AG20443 (cell line): ENCODE data around the gene SENP6.
"Not testable (repeated sequence)": the region's sequence is repeated elsewhere in the genome, so short reads cannot be mapped to it uniquely, and the experiment has no call there.

Experiments
- DNase-seq: peaks from one replicate; pipeline ENCODE4 v3.0.0; 2012; ENCODE audit warnings: low spot score, mixed read lengths

SENP6 gene

DNA sequence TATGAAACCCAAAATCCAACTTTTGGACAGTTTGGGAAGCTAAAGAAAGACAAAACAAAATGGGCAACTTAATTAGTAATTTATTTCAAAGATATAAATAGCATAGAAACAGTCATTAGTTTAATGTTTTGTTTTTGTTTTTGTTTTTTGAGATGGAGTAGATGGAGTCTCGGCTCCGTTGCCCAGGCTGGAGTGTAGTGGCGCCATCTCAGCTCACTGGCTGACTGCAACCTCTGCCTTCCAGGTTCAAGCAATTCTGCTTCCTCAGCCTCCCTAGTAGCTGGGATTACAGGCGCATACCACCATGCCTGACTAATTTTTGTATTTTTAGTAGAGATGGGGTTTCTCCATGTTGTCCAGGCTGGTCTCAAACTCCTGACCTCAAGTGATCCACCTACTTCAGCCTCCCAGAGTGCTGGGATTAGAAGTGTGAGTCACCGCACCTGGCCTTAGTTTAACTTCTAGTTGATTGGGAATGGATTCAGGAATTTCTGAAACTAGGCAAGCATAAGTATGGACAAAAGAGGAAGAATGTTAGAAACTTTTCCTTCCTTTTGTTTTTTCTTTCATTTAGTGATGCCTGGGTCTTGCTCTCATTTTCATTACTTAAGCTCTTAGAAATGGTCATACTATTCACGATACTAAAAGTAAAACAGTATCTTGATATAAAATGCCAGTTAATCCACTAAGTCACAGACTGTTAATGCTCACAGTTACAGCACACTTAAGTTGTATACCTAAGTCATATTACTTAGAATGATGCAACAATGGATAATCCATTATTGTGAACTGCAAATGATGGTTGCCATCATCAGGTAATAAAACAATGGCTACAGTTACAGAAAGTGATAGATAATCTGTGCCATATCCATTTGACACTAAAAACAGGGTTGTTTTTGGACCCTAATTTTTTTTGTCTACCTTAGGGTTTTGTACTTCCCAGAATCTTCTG is 8.2 kb downstream of the SENP6 start:
- DNase-seq: no peak

DNA sequence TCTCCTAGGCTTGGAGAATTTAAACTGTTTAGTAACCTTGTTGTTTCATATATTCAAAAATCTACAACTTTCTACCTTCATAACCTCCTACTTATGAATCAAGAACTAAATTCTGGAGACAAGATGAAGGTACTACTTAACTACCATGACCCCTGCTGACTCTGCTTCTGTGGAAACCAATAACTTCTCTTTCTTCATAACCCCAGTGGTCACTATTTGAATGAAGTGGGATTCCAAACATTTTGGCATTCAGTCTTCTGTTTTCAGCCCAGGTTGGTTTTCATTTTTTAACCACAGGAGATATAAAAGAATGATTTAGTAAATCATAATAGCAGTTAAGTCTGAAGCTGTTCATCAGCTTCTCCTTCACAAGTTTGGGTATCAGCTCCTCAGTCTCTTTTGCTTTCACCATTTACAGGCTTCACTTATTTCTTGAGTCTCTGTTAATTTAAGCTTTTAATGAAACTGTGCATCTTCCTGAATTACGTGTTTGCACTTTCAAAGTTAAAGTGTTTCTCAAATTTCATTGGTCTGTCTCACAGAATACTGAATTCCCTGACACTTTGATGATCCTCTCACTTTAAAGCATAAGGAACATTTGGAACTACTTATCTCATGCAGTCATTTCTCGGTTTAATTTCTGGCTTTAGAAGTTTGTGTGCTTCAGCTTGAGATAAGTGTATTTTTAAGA is 9.5 kb downstream of the SENP6 start:
- no peak for DNase-seq

DNA sequence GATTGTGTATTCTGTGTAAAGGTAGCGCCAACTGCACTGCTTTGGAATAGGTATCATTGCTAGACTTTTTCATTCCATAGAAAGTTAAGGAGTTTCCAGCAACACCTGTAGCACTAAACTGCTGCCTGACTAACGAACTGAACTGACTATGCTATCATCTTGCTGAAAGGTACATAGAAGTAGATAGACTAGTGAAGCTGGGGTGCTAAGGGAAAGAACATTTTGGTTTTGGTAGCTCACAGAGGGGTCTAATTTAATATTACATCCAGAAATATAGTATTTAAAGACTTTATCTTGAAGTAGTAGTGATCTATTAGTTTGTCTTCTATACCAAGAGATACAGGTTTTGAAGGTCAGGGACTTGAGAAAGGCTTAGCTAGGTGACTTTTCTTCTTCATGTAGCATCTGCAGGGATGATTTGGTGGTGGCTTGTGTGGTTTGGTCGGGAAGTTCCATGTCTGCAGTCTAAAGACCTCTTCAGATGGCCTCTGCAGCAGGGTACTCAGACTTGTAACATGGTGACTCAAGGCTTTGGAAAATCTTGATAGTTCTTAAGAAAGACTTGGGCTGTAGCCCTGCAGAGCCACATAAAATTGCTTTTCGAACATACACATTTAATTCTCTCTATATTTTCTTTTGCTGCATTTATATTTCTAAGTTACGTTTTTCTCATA is 10.2 kb downstream of the SENP6 start:
- DNase-seq: peak; percentile 17

DNA sequence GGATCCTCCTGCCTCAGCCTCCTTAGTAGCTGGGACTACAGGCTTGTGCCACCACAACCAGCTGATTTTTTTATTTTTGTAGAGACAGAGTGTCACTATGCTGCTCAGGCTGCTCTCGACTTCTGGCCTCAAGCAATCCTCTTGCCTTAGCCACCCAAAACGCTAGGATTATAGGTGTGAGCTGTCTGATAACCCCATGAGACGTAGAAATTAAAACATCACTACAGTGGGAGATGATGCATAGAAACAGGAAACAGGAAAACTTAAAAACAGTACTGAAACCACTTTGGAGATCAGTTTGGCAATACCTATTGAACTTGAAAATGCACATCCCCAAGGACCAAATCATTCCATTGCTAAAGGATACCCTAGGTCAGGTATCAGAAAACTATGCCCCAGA is 10.8 kb downstream of the SENP6 start:
- no peak for DNase-seq

DNA sequence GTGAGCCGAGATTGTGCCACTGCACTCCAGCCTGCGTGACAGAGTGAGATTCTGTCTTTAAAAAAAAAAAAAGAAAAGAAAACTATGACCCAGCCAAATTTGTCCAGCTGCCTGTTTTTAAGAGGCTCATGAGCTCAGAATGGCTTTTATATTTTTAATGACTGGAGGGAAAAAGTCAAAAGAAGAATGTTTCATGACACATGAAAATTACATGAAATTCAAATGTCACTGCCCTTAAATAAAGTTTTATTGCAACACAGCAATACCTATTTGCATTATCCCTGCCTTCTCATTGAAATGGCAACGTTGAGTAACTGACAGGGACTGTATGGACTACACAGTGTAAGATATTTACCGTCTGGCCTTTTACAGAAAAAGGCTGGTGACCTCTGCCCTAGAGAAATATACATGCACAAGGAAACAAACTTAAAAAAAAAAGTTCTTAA is 11.4 kb downstream of the SENP6 start:
- no peak for DNase-seq

DNA sequence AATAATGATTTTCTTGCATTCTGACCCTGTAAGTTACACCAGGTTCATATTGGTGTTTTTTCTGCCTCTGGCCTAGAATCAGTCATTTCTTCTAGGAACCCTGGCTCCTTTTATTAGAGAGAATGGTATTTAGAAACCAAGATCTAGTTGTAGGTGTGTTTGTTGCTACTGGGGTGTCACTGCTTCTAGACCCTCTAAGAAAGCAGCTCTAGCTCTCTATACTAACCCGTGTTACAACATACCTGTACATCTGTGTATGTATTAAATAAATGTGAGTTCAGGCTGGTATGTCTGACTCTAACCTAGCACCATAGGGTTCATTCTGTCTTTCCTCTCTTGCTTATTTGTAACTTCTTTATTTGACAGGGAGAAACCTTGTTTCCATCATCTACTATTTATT is 16.8 kb downstream of the SENP6 start:
- no peak for DNase-seq

DNA sequence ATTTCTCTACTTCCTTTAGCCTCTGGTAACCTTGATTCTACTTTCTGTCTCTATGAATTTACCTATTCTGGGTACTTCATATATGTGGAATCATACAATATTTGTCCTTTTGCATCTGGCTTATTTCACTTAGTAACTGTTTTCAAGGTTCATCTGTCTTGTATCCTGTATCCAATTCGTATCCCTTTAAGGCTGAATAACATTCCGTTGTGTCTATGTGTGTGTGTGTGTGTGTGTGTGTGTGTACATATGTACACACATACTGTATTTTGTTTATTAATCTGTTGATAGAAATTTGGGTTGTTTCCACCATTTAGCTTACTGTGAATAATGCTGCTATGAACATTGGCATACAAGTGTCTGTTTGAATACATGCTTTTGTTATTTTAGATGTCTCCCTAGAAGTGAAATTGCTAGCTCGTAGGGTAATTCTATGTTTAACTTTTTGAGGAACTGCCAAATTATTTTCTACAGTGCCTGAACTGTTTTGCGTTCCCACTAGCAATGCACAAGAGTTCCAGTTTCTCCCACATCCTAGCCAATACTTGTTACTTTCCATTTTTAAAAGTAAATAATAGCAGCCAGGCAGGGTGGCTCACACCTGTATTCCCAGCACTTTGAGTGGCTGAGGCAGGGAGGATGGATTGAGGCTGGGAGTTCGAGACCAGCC is 17.7 kb downstream of the SENP6 start:
- no peak for DNase-seq

DNA sequence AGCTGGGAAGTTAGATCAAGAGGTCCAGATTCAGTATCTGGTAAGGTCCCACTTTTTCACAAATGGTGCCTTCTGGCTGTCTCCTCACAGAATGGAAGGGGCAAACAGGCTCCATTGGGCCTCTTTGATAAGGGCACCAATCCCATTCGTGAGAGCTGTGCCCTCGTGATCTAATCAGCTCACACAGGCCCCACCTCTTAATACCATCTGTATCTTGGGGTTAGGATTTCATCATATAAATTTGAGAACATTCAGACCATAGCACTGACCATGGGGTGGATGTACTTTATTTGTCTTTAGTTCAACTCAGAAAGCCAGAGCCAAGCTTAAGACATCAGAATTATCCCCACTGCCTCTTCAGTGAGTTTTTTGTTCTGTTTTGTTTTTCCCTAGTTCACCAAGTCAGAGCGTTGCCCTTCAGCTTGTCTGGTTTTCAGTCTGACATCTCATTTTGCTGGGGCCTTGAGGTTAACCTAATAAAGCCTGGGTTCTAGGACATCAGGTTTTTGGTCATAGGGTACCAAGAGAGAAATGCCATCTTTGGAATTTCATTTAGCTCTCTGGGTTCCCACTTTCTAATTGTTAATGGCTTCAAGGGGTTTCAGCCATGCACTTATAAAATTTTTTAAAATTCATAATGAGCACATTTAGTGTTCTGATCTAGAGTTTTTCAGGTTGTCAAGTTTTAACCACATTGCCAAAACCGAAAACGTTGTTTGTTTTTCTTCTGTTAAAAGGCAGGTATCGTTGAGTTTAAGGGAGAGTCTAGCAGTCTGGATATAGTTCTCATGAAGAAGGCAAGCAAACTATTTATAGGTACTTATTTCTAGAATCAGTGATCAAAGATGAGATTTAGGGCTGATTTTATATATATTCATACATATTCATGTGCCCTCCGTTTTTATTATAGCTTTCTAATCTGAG is 19.0 kb downstream of the SENP6 start:
- no peak for DNase-seq

DNA sequence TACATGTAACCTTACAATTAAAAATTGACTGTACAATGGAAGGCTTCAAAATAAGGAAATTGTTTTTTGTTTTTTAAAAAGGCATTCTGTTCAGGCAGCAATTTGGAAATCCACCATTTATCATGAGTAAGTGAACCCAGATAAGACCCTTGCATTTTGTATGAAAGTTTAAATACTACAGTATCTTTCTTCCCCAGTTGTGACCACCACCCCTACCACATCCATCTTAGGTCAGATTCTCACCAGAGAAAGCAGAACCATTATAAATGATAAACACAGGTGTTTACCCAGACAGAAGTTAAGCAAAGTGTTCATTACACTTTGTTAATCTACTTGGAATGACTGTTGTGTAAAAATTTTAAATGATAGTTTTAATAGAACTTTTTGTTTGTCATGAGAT is 20.2 kb downstream of the SENP6 start:
- no peak for DNase-seq

DNA sequence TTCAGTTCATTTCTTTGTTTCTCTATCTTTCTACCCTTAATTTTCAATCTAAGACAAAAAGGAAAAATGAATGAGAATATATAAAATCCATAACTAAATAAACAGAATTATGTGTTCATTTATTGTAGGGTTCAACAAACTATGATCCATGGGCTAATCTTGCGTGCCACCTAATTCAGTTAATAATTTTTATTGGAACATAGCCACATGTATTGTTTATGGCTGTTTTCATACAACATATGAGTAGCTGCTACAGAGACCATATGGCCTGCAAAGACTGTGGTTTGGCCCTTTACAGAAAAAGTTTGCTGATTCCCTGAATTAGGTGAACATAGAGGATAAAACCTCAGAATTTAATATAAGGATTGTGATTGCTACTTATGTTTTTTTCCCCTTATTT is 21.8 kb downstream of the SENP6 start:
- no peak for DNase-seq

DNA sequence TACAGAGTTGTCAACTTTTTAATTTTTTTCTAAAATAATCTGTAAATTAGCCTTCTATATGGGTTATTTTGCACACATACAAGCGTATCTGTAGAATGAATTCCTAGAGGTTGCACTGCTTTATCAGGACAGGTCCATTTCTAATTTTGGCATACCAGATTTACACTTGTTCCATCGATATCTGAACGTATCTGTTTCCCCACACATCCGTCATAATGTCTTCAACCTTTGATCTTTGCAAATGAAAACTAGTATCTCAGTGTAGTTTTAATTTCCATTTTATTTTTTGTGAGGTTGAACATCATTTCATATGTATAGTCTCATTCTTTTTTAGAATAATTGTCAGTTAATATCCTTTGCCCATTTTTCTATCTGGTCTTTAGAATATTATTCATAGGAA is 22.7 kb downstream of the SENP6 start:
- no peak for DNase-seq

DNA sequence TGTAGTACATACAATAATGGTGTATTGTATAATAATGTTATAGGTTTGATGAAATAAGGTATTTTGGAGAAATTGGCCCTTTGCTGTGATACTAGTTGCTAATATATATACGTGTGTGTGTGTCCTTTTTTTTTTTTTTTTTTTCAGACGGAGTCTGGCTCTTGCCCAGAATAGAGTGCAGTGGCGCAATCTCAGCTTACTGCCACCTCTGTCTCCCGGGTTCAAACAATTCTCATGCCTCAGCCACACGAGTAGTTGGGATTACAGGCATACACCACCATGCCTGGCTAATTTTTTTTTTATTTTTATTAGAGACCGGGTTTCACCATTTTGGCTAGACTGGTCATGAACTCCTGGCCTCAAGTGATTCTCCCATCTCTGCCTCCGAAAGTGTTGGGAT is 23.3 kb downstream of the SENP6 start:
- DNase-seq: no peak

DNA sequence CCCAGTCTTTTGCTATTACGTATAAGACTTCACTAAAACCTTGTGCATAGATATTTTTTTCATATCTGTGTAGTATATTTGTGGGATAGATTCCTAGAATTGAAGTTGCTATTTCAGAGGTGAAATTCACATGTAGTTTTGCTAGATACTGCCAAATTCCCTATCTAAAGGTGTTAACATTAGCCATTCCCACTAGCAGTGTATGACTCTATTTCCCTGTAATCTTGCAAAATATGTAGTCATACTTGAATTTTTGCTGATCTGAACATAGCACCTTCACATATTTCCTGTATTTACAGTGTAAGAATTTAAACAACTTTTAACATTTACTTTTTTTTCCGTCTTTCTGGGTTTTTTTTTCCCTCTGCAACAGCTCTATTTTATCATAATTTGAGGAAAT is 24.9 kb downstream of the SENP6 start:
- no peak for DNase-seq

DNA sequence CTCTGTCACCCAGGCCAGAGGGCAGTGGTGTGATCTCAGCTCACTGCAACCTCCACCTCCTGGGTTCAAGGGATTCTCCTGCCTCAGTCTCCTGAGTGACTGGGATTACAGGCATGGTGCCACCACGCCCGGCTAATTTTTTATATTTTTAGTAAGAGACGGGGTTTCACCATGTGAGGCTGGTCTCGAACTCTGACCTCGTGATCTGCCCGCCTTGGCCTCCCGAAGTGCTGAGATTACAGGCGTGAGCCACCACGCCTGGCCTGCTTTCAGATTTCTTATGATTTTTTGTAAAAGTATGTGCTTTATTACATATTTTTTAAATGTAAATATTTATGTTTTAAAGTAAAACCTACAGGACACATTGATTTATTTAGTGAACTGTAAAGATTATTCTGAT is 26.0 kb downstream of the SENP6 start:
- DNase-seq: not testable (repeated sequence)

DNA sequence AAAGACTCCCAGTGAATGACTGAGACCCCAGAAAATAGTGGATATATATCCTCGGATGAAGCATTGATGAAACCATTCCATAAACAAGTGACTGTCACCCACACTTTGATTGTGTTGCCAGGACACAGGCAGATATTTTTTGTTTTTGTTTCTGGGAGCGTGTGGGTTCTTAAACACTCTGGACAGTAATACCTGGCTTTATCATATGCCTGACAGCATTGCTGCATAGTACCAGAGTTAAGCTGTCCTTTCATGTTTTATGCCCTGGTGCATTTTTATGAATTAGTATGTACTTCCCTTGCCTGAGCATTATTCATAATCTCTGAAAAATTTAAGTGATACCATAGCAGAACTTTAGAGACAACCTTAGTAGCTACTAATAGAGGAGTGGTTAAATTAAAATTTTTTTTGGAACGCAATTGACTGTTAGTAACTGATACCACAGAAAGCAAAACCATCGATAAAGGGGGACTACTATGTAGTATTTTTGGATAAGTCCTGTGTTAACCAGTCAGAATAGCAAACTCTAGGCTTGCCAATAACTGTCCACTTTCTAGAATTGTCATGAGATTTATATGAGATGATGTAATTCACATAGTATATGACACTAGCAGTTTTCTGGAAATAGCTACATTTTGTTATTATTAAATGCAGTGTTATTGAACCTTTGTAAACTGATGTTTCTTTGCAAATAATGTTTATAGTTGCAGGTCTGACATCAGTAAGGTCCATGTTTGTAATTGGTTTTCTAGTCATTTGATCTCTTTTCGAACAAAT is 30.4 kb downstream of the SENP6 start:
- DNase-seq: no peak

DNA sequence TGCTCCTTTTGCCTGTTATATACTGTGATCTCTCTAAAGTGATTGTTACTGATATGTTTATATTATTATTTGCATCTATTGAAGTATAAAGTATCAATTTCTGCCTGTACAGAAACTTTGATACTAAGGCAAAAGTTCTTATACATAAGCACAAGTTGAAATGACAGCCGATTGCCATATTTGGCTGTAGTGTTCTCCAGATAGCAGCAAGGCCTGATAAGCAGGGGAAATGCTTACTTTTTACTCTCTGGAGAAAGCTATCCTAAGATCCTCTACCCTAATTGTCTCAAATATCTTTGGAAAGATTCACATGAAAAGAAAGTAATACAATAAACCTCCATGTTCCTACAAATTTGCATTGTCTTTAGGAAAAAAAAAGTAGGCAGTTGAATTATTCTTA is 31.4 kb downstream of the SENP6 start:
- DNase-seq: no peak

DNA sequence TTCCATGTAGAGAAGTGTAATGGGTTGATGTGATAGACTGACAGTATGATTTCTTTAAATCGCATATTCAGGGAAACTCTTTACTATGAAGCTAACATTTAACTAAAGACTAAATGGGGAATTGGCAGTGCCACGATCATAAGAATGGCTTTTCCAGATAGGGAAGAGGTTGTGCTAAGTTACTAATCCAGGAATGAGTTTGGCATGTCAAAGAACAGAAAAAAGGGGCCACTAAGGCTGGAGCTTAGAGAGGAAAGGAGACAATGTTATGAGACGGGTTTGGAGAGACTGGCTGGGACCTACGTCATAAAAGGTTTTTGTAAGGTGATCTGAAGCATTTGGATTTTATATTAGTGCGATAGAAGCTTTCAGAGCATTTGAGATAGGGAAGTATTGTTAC is 40.6 kb downstream of the SENP6 start:
- no peak for DNase-seq

DNA sequence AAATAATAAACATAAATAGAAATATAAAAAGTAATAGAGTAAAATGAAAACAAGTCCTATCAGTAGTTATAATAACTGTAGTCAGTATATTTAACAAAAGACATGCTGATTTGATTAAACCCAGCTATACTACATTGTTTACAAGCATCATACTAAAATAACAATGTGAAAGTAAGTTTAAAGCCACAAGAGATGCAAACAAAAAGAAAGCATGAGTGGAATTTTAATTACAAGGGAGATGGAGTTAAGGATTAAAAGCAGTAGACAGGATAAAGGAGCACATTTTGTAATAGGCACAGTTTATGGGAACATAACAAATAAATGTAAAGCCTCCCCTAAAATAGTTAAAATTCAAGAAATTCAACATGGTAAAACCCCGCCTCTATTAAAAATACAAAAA is 41.5 kb downstream of the SENP6 start:
- DNase-seq: no peak

DNA sequence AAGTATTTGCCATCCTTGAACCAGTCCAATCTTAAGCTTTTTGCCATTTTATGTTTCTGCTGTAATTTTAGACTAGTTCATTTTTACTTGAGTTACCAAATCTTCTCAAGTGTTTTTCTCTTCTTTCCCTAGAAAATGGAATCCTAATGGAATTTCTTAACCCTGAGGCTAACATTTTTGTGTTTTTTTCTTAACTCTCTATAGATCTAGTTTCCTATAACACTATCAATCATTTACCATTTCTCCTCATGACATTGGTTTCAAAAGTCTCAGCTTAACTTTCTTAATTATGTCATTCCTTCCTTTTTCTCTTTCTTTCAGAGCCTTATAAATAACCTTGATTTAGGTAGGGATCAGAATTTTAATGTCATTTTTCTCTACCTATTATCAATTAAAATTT is 54.8 kb downstream of the SENP6 start:
- DNase-seq: no peak

DNA sequence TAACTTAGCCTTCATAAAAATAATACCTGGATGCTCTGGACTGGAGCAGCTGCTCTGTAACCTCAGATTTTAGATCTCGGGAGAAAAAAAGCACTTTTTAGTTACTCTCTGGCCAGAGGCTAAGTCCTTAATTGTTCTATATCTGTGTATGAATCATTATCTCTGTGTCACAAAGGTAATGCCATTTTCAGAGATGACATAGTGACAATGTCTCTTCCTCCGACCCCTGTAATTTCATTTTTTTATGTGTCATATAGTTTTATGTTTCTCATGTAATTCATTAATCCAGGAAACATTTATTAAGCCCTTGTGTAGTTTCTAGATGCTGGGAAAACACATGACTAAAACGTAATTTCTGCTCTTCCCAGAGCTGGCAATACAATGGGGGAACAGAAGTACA is 55.6 kb downstream of the SENP6 start:
- DNase-seq: no peak
